ENCODE data around the gene TMTC1. TPM values are rescaled to one million over a fixed set of nuclear protein-coding genes. Genes with fewer than 3 reads are reported as not detected.

Gene TMTC1
- total RNA-seq, 2 experiments from 2014 or later = not detected

GRCh38 chr12:29595071-29595755, 188.5 kb downstream of the TMTC1 start:
- Mint-ChIP-seq H3K4me1 (ENCODE audit: low read depth) (no peaks in the 10 kb centered on the region), H3K36me3 (ENCODE audit: low read depth) (no peaks in the 10 kb centered on the region), H3K9me3 (no peaks in the 10 kb centered on the region), H3K4me3 (no peak overlapping the region), H3K27ac (no peak overlapping the region), H3K27me3 (peaks cover 9% of the 10 kb centered on the region)
- no peak for TF ChIP-seq CTCF (IDR thresholded peaks at IDR 0.05)
- DNase-seq = no peak
- ChIA-PET POLR2A (no interaction called here), CTCF (interaction anchor here (0.7 kb wide), 1 partner anchor 76 kb away, joined by 3 read pairs; no protein-coding TSS in a partner anchor)
- intact Hi-C loops (cut with micrococcal nuclease) = no loop called here
- no peak for ATAC-seq

DNA sequence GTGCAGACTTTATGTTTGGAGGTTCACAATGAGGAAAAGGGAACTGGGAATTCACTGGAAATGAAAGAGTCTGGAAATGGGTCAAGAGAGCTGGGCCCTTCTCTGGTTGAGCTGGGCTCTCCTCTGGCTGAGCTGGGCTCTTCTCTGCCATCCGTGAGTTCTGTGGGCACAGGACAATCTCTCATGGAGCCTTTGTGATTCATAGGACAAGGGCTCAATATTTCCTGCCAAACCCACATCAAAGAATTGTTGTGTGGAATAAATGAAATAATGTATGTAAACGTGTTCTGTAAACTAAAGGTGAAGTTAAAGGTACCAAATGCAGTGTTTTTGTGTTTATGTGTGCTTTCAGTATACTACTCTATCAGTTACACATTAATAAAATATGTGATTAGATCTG, 190.7 kb downstream of the TMTC1 start:
- intact Hi-C loops (cut with micrococcal nuclease) = no loop called here
- H3K9me3 Mint-ChIP-seq = no peaks in the 10 kb centered on the region
- H3K27ac Mint-ChIP-seq = no peak overlapping the region
- ChIA-PET CTCF (no interaction called here), POLR2A (no interaction called here)
- no peak overlapping the region for H3K4me3 Mint-ChIP-seq
- H3K27me3 Mint-ChIP-seq = peaks cover 13% of the 10 kb centered on the region
- no peak for ATAC-seq
- no peaks in the 10 kb centered on the region for H3K36me3 Mint-ChIP-seq (ENCODE audit: low read depth)
- DNase-seq = no peak
- H3K4me1 Mint-ChIP-seq (ENCODE audit: low read depth) = no peaks in the 10 kb centered on the region
- no peak for TF ChIP-seq CTCF (IDR thresholded peaks at IDR 0.05)

DNA sequence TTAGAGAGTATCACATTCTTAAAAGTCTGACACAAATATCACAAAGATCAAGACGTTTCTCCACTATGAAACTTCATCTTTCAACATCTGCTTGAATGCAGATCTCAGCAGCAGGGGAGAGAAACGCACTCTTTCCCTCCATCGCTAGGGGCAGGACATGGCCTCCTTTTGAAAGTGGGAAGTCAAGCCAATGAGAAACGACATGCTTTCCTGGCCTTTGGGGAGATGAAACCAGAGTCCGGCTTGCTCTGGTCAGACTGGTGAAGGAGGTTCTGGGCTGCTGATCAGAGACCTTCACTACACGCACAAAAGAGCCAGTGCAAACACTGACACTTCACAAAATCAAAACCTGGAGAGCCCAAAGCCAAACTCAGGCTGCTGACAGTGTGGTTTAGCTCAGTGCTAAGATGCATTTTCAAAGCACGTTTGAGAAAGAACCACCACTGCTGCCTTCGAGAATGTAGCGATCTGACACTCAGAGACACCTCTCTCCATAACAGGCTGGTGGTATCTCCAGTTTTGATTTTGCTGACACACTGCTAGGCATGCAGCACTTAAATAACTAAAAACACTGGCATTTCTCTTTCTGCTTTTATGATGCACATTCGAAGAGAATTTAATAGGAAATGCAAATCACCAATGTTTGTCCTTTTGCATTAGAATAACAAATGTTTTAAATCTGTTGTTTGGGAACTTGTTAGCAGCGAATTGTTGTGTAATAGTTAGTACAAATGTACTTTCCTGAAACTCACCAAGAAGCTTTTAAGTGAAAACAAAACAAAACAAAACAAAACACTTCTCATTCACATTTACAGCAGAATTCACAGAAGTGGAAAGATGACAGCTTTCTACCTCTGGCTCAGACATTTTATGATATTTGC, 192.4 kb downstream of the TMTC1 start:
- no peak for TF ChIP-seq CTCF (IDR thresholded peaks at IDR 0.05)
- ChIA-PET CTCF (interaction anchor here (0.9 kb wide), 1 partner anchor 17 kb away, joined by 3 read pairs; no protein-coding TSS in a partner anchor), POLR2A (no interaction called here)
- peaks cover 12% of the 10 kb centered on the region for H3K27me3 Mint-ChIP-seq
- H3K9me3 Mint-ChIP-seq = no peaks in the 10 kb centered on the region
- DNase-seq (no peak), ATAC-seq (no peak)
- intact Hi-C loops (cut with micrococcal nuclease) = no loop called here
- H3K27ac Mint-ChIP-seq = no peak overlapping the region
- H3K4me3 Mint-ChIP-seq = no peak overlapping the region
- H3K4me1 Mint-ChIP-seq (ENCODE audit: low read depth) = no peaks in the 10 kb centered on the region
- H3K36me3 Mint-ChIP-seq (ENCODE audit: low read depth) = no peaks in the 10 kb centered on the region

GRCh38 chr12:29589851-29590250, 193.9 kb downstream of the TMTC1 start:
- ChIA-PET POLR2A (no interaction called here), CTCF (no interaction called here)
- no peaks in the 10 kb centered on the region for H3K4me1 Mint-ChIP-seq (ENCODE audit: low read depth)
- no peak for TF ChIP-seq CTCF (IDR thresholded peaks at IDR 0.05)
- intact Hi-C loops (cut with micrococcal nuclease) = no loop called here
- ATAC-seq (no peak), DNase-seq (no peak)
- no peak overlapping the region for H3K4me3 Mint-ChIP-seq
- peaks cover 12% of the 10 kb centered on the region for H3K27me3 Mint-ChIP-seq
- no peaks in the 10 kb centered on the region for H3K36me3 Mint-ChIP-seq (ENCODE audit: low read depth)
- H3K9me3 Mint-ChIP-seq = no peaks in the 10 kb centered on the region
- H3K27ac Mint-ChIP-seq = no peak overlapping the region

DNA sequence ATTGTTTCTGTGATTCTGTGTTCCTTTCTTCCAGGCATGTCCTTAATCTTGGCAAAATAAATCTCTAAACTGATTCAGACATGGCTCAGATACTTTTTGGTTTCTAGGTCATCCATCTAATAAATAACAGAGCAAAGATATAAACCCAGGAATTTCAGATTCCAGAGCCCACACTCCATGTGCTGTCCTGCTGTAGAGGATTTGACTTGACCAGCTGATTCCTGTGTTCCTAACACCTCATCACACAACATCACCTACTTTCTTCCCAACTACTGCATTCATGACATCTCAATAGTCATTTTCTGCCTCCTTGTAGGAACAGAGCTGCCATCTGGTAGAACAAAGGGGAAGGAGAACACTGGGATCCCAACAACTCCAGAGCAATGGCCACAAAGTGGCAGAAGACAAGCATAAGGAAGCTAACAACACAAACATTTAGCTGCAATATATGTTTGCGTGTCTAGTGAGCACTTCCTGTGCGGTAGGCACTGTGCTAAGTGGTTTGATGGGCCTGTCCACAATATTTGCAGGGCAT, 194.4 kb downstream of the TMTC1 start:
- Mint-ChIP-seq H3K4me3 (no peak overlapping the region), H3K36me3 (ENCODE audit: low read depth) (no peaks in the 10 kb centered on the region), H3K4me1 (ENCODE audit: low read depth) (no peaks in the 10 kb centered on the region), H3K27me3 (peaks cover 12% of the 10 kb centered on the region), H3K27ac (no peak overlapping the region), H3K9me3 (no peaks in the 10 kb centered on the region)
- ATAC-seq (no peak), DNase-seq (no peak)
- ChIA-PET POLR2A (no interaction called here), CTCF (no interaction called here)
- intact Hi-C loops (cut with micrococcal nuclease) = no loop called here
- TF ChIP-seq CTCF (IDR thresholded peaks at IDR 0.05) = no peak
